ENCODE data around the gene ZNF780B. TPM values are rescaled to one million over a fixed set of nuclear protein-coding genes. Genes with fewer than 3 reads are reported as not detected.
A peak's percentile ranks its signal among the peaks of the same experiment; 100 is the strongest.

The ZNF780B gene
- total and polyA plus RNA-seq, 2 donors (not counting 1 experiment from before 2014, with no cell fraction given), result 8.5 to 57.6 TPM

DNA sequence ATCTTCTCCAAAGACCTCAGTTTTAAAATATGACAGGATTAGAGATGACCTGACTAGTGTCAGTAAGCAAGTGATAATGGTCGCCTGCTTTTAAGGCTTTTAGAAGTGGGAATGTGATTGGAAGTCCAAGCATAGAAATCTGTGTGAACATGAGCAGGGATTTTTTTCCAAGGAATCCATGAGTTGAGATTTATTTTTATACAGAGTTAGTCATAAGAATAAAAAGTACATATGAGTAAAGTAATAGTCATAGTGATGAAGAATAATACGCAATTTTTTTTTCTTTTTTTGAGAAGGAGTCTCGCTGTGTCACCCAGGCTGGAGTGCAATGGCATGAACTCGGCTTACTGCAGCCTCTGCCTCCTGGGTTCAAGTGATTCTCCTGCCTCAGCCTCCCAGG lies 57.5 kb downstream of the ZNF780B start:
- intact Hi-C loops (cut with micrococcal nuclease), result loop anchor here (5.0 kb wide), 3 partner anchors 59 to 469 kb away; partner anchors contain the start of genes BLVRB, SPTBN4, ZNF780A and ZNF780B
- no peaks in the 10 kb centered on the region for H4K20me1 ChIP-seq (ENCODE audit: control insufficient read depth, insufficient read depth, low read length, poor library complexity, severe bottlenecking)
- Mint-ChIP-seq H3K27ac (no peak overlapping the region), H3K9me3 (ENCODE audit: insufficient read depth) (no peaks in the 10 kb centered on the region), H3K27me3 (no peaks in the 10 kb centered on the region), H3K4me1 (peaks cover 24% of the 10 kb centered on the region), H3K4me3 (peak overlapping the region; percentile 96)
- peaks cover 9 to 16% of the 10 kb centered on the region in 2 donors for H3K4me1 ChIP-seq (ENCODE audit: control insufficient read depth in 2 of 2, insufficient read depth in 2 of 2, low read length in 2 of 2)
- H2AFZ ChIP-seq (ENCODE audit: insufficient read depth, low read depth, low read length, poor library complexity, severe bottlenecking), result no peak overlapping the region
- ATAC-seq (ENCODE audit: low read depth), result no peak
- H3K27me3 ChIP-seq (replicated peaks in 1 of 4; ENCODE audit: control extremely low read depth in 1 of 4, control insufficient read depth in 3 of 4, insufficient read depth in 4 of 4, low read length in 3 of 4), result no peaks in the 10 kb centered on the region
- DNase-seq, result no peak
- H3K4me3 ChIP-seq (ENCODE audit: control extremely low read depth in 1 of 5, extremely low read depth in 1 of 5, insufficient read depth in 1 of 5, low read depth in 2 of 5, low read length in 4 of 5), result no peak overlapping the region
- H3K4me2 ChIP-seq (replicated peaks; ENCODE audit: low read depth, low read length, poor library complexity, severe bottlenecking), result no peak overlapping the region
- H3K9ac ChIP-seq (ENCODE audit: low read length), result no peak overlapping the region
- TF ChIP-seq, protein P1, sequence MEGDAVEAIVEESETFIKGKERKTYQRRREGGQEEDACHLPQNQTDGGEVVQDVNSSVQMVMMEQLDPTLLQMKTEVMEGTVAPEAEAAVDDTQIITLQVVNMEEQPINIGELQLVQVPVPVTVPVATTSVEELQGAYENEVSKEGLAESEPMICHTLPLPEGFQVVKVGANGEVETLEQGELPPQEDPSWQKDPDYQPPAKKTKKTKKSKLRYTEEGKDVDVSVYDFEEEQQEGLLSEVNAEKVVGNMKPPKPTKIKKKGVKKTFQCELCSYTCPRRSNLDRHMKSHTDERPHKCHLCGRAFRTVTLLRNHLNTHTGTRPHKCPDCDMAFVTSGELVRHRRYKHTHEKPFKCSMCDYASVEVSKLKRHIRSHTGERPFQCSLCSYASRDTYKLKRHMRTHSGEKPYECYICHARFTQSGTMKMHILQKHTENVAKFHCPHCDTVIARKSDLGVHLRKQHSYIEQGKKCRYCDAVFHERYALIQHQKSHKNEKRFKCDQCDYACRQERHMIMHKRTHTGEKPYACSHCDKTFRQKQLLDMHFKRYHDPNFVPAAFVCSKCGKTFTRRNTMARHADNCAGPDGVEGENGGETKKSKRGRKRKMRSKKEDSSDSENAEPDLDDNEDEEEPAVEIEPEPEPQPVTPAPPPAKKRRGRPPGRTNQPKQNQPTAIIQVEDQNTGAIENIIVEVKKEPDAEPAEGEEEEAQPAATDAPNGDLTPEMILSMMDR (IDR thresholded peaks at IDR 0.05), result no peak
- TF ChIP-seq EZH2 (IDR thresholded peaks at IDR 0.05; ENCODE audit: borderline replicate concordance, insufficient read depth, low read depth, low read length, poor library complexity, severe bottlenecking), result no peak
- peaks cover 0 to 8% (median 4%) of the 10 kb centered on the region in 3 donors for H3K9me3 ChIP-seq (ENCODE audit: control extremely low read depth in 1 of 3, control insufficient read depth in 2 of 3, insufficient read depth in 1 of 3, low read length in 2 of 3)
- H3K36me3 ChIP-seq (replicated peaks in 1 of 2; ENCODE audit: control extremely low read depth in 1 of 2, control insufficient read depth in 1 of 2, extremely low read depth in 1 of 2, insufficient read depth in 2 of 2, low read length in 1 of 2), result peaks cover 0 to 4% of the 10 kb centered on the region in 2 experiments
- POLR2A ChIA-PET, result no interaction called here
- H3K27ac ChIP-seq (ENCODE audit: low read length in 2 of 2), result no peak overlapping the region
- 100% methylated on average over 4 of the region's 4 CpGs for WGBS (ENCODE audit: insufficient coverage)
- CTCF ChIA-PET, result interaction anchor here (2.2 kb wide), 1 partner anchor 28 kb away, joined by 12 read pairs; no protein-coding TSS in a partner anchor
- H3K79me2 ChIP-seq (ENCODE audit: control insufficient read depth, insufficient read depth, low read length), result peaks cover 32% of the 10 kb centered on the region

DNA sequence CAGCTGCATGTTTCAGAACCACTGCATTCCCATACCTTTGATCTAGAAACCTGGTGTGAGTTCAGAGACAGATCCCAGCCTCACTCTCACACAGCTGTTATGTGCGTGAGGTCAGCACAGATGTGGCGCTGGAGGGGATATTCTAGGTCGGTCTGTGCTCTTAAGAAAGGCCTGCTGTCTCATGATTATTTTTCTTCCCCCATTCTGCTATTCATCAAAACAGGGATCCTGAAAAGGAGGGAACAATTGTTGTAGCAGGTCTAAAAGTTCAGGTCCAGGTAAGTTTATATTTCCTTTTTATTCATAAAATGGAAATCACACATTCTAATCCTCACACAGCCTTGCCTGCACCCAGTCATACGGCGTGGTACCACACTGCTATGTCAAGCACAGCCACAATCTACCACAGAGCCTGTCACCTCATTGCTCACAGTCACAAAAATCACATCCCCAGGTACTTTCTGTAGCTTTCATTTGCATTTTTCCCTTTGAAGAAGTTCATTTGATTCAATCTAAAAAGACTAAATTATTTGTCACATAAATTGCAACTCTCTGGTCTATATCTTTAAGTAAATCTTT lies 58.3 kb downstream of the ZNF780B start:
- intact Hi-C loops (cut with micrococcal nuclease), result loop anchor here (1.0 to 5.0 kb wide), 6 partner anchors 56 to 470 kb away; partner anchors contain the start of genes BLVRB, MAP3K10, SPTBN4 and ZNF780A
- peak overlapping the region; percentile 96 for H3K4me3 Mint-ChIP-seq
- Histone ChIP-seq H3K4me1 (ENCODE audit: control insufficient read depth in 2 of 2, insufficient read depth in 2 of 2, low read length in 2 of 2) (peaks cover 9 to 16% of the 10 kb centered on the region in 2 donors), H3K79me2 (ENCODE audit: control insufficient read depth, insufficient read depth, low read length) (peaks cover 40% of the 10 kb centered on the region), H3K27ac (ENCODE audit: low read length in 2 of 2) (peak overlapping the region; percentile 78 to 89), H3K4me3 (ENCODE audit: control extremely low read depth in 1 of 5, extremely low read depth in 1 of 5, insufficient read depth in 1 of 5, low read depth in 2 of 5, low read length in 4 of 5) (peak overlapping the region; percentile 59 to 98 (median 92)), H3K9ac (ENCODE audit: low read length) (peak overlapping the region; percentile 90), H2AFZ (ENCODE audit: insufficient read depth, low read depth, low read length, poor library complexity, severe bottlenecking) (peak overlapping the region; percentile 95), H4K20me1 (ENCODE audit: control insufficient read depth, insufficient read depth, low read length, poor library complexity, severe bottlenecking) (no peaks in the 10 kb centered on the region), H3K27me3 (replicated peaks in 1 of 4; ENCODE audit: control extremely low read depth in 1 of 4, control insufficient read depth in 3 of 4, insufficient read depth in 4 of 4, low read length in 3 of 4) (no peaks in the 10 kb centered on the region), H3K36me3 (replicated peaks in 1 of 2; ENCODE audit: control extremely low read depth in 1 of 2, control insufficient read depth in 1 of 2, extremely low read depth in 1 of 2, insufficient read depth in 2 of 2, low read length in 1 of 2) (peaks cover 0 to 4% of the 10 kb centered on the region in 2 experiments), H3K4me2 (replicated peaks; ENCODE audit: low read depth, low read length, poor library complexity, severe bottlenecking) (peak overlapping the region; percentile 83), H3K9me3 (ENCODE audit: control extremely low read depth in 1 of 3, control insufficient read depth in 2 of 3, insufficient read depth in 1 of 3, low read length in 2 of 3) (peaks cover 1 to 8% (median 8%) of the 10 kb centered on the region in 3 donors)
- H3K27me3 Mint-ChIP-seq, result no peaks in the 10 kb centered on the region
- ATAC-seq (ENCODE audit: low read depth), result no peak
- H3K4me1 Mint-ChIP-seq, result peaks cover 24% of the 10 kb centered on the region
- no peak for DNase-seq
- TF ChIP-seq, protein P1 (IDR thresholded peaks at IDR 0.05), result no peak
- no peak for TF ChIP-seq EZH2 (IDR thresholded peaks at IDR 0.05; ENCODE audit: borderline replicate concordance, insufficient read depth, low read depth, low read length, poor library complexity, severe bottlenecking)
- H3K27ac Mint-ChIP-seq, result peak overlapping the region; percentile 92
- peaks cover 2% of the 10 kb centered on the region for H3K9me3 Mint-ChIP-seq (ENCODE audit: insufficient read depth)
- CTCF ChIA-PET, result interaction anchor here (0.5 to 2.2 kb wide), 3 partner anchors 28 to 811 kb away, joined by 3 to 12 read pairs (median 3); partner anchors contain the start of gene ZNF780A
- POLR2A ChIA-PET, result interaction anchor here (1.1 to 2.0 kb wide), 2 partner anchors 27 to 134 kb away, joined by 4 to 10 read pairs; partner anchors contain the start of gene PSMC4
- WGBS (ENCODE audit: insufficient coverage), result no CpG with 5 or more reads among the region's 5 CpGs

Data from B cell (primary cell).